ENCODE results near the gene YIPF3. TPM values are rescaled to one million over a fixed set of nuclear protein-coding genes. Genes with fewer than 3 reads are reported as not detected.
A peak's percentile ranks its signal among the peaks of the same experiment; 100 is the strongest.

The YIPF3 gene
- total RNA-seq, 1 experiment from 2014 or later: 61.7 TPM

GRCh38 chr6:43491750-43492661, 24.7 kb downstream of the YIPF3 start:
- peak overlapping the region; percentile 15 for H3K4me3 ChIP-seq
- no peaks in the 10 kb centered on the region for H3K27me3 ChIP-seq
- H3K36me3 ChIP-seq: no peaks in the 10 kb centered on the region
- DNase-seq: peak; percentile 89 to 92
- peak overlapping the region; percentile 62 for H3K27ac ChIP-seq
- peaks cover 46% of the 10 kb centered on the region for H3K4me1 ChIP-seq
- H3K9me3 ChIP-seq (replicated peaks): no peaks in the 10 kb centered on the region

GRCh38 chr6:43490523-43490939, 26.2 kb downstream of the YIPF3 start:
- no peak overlapping the region for H3K4me3 ChIP-seq
- no peaks in the 10 kb centered on the region for H3K9me3 ChIP-seq (replicated peaks)
- H3K27me3 ChIP-seq: no peaks in the 10 kb centered on the region
- H3K4me1 ChIP-seq: peaks cover 41% of the 10 kb centered on the region
- no peak for DNase-seq
- H3K27ac ChIP-seq: no peak overlapping the region; the same call in 1 of the 2 replicates
- H3K36me3 ChIP-seq: no peaks in the 10 kb centered on the region

GRCh38 chr6:43489277-43490072, 27.3 kb downstream of the YIPF3 start:
- H3K4me3 ChIP-seq: no peak overlapping the region

GRCh38 chr6:43488667-43489276, 28.0 kb downstream of the YIPF3 start:
- peak overlapping the region; percentile 89 for H3K27ac ChIP-seq
- no peak overlapping the region for H3K4me3 ChIP-seq

More at GRCh38 chr6:43489277-43490072, 27.3 kb downstream of the YIPF3 start:
- H3K27ac ChIP-seq: peak overlapping the region; percentile 89
- no peaks in the 10 kb centered on the region for H3K27me3 ChIP-seq
- H3K4me1 ChIP-seq: peaks cover 41% of the 10 kb centered on the region
- H3K9me3 ChIP-seq (replicated peaks): no peaks in the 10 kb centered on the region
- peak; percentile 93 to 95 for DNase-seq
- no peaks in the 10 kb centered on the region for H3K36me3 ChIP-seq

GRCh38 chr6:43481591-43482236, 35.0 kb downstream of the YIPF3 start:
- Histone ChIP-seq H3K27ac (no peak overlapping the region), H3K4me1 (peaks cover 10% of the 10 kb centered on the region; the same call in 1 of the 2 replicates), H3K36me3 (no peaks in the 10 kb centered on the region; the same call in 1 of the 2 replicates), H3K9me3 (replicated peaks) (no peaks in the 10 kb centered on the region), H3K4me3 (no peak overlapping the region), H3K27me3 (no peaks in the 10 kb centered on the region)
- no peak for DNase-seq

More at GRCh38 chr6:43488667-43489276, 28.0 kb downstream of the YIPF3 start:
- Histone ChIP-seq H3K27me3 (no peaks in the 10 kb centered on the region), H3K9me3 (replicated peaks) (no peaks in the 10 kb centered on the region), H3K4me1 (peaks cover 36% of the 10 kb centered on the region), H3K36me3 (no peaks in the 10 kb centered on the region)
- DNase-seq: no peak

GRCh38 chr6:43481075-43481474, 35.7 kb downstream of the YIPF3 start:
- no peaks in the 10 kb centered on the region; the same call in 1 of the 2 replicates for H3K36me3 ChIP-seq
- no peak overlapping the region for H3K27ac ChIP-seq
- no peaks in the 10 kb centered on the region for H3K27me3 ChIP-seq
- H3K9me3 ChIP-seq (replicated peaks): no peaks in the 10 kb centered on the region
- DNase-seq: no peak
- peaks cover 16% of the 10 kb centered on the region for H3K4me1 ChIP-seq
- no peak overlapping the region for H3K4me3 ChIP-seq

GRCh38 chr6:43478008-43478372, 38.7 kb downstream of the YIPF3 start:
- no peaks in the 10 kb centered on the region for H3K27me3 ChIP-seq
- peak overlapping the region; percentile 78 for H3K27ac ChIP-seq
- DNase-seq: no peak
- no peaks in the 10 kb centered on the region; the same call in 1 of the 2 replicates for H3K36me3 ChIP-seq
- peaks cover 29% of the 10 kb centered on the region for H3K4me1 ChIP-seq
- H3K4me3 ChIP-seq: peak overlapping the region; percentile 72
- no peaks in the 10 kb centered on the region for H3K9me3 ChIP-seq (replicated peaks)

- H3K27ac ChIP-seq: peak within 1 kb of the TSS; percentile 78
- no peaks in the 10 kb centered on the region; the same call in 1 of the 2 replicates for H3K36me3 ChIP-seq
- H3K4me1 ChIP-seq: peaks cover 29% of the 10 kb centered on the region
- DNase-seq: peak; percentile 93 to 95
- H3K27me3 ChIP-seq: no peaks in the 10 kb centered on the region
- H3K4me3 ChIP-seq: peak within 1 kb of the TSS; percentile 72
- H3K9me3 ChIP-seq (replicated peaks): no peaks in the 10 kb centered on the region
Observed at GRCh38 chr6:43477235-43478007, 39.3 kb downstream of the YIPF3 start, which contains the start of gene TJAP1. Gene TJAP1 (plus strand): TSS chr6:43477570. CDS start chr6:43499002, 21,432 bp downstream.

- no peaks in the 10 kb centered on the region; the same call in 1 of the 2 replicates for H3K36me3 ChIP-seq
- H3K4me1 ChIP-seq: peaks cover 29% of the 10 kb centered on the region
- H3K27me3 ChIP-seq: no peaks in the 10 kb centered on the region
- H3K4me3 ChIP-seq: peak overlapping the region; percentile 72
- DNase-seq: no peak
- H3K9me3 ChIP-seq (replicated peaks): no peaks in the 10 kb centered on the region
- H3K27ac ChIP-seq: no peak overlapping the region
Observed at GRCh38 chr6:43476746-43477145, 40.0 kb downstream of the YIPF3 start.

GRCh38 chr6:43475516-43475915, 41.2 kb downstream of the YIPF3 start:
- no peaks in the 10 kb centered on the region for H3K9me3 ChIP-seq (replicated peaks)
- peaks cover 29% of the 10 kb centered on the region for H3K4me1 ChIP-seq
- H3K4me3 ChIP-seq: no peak overlapping the region
- H3K27ac ChIP-seq: peak overlapping the region; percentile 7; the same call in 1 of the 2 replicates
- peak; percentile 85 to 93 for DNase-seq
- H3K36me3 ChIP-seq: no peaks in the 10 kb centered on the region; the same call in 1 of the 2 replicates
- no peaks in the 10 kb centered on the region for H3K27me3 ChIP-seq

- Histone ChIP-seq H3K4me1 (peaks cover 22% of the 10 kb centered on the region), H3K9me3 (replicated peaks) (no peaks in the 10 kb centered on the region), H3K36me3 (no peaks in the 10 kb centered on the region), H3K27me3 (no peaks in the 10 kb centered on the region), H3K4me3 (no peak overlapping the region), H3K27ac (no peak overlapping the region)
- DNase-seq: no peak
Observed at GRCh38 chr6:43472515-43472914, 44.2 kb downstream of the YIPF3 start.

GRCh38 chr6:43471399-43471798, 45.3 kb downstream of the YIPF3 start:
- Histone ChIP-seq H3K36me3 (no peaks in the 10 kb centered on the region), H3K4me1 (peaks cover 17% of the 10 kb centered on the region), H3K4me3 (no peak overlapping the region), H3K9me3 (replicated peaks) (no peaks in the 10 kb centered on the region), H3K27ac (no peak overlapping the region), H3K27me3 (no peaks in the 10 kb centered on the region)
- DNase-seq: no peak

- H3K4me3 ChIP-seq: no peak overlapping the region
- H3K36me3 ChIP-seq: no peaks in the 10 kb centered on the region
- no peak for DNase-seq
- peaks cover 3% of the 10 kb centered on the region; the same call in 1 of the 2 replicates for H3K4me1 ChIP-seq
- H3K27me3 ChIP-seq: no peaks in the 10 kb centered on the region
- no peak overlapping the region for H3K27ac ChIP-seq
- H3K9me3 ChIP-seq (replicated peaks): no peaks in the 10 kb centered on the region
Observed at GRCh38 chr6:43469947-43470346, 46.8 kb downstream of the YIPF3 start.
